ENCODE measurements around the gene AP1G1. TPM values are rescaled to one million over a fixed set of nuclear protein-coding genes. Genes with fewer than 3 reads are reported as not detected.

AP1G1 gene
- total and polyA plus RNA-seq, 2 of the 8 experiments (the other 6 are each of a cell fraction or from before 2014, with no cell fraction given): 43.9 to 68.4 TPM

- Histone ChIP-seq H3K27ac (ENCODE audit: low read depth, low read length) (no peak overlapping the region), H3K4me1 (replicated peaks in 1 of 4; ENCODE audit: control insufficient read depth in 3 of 4, insufficient read depth in 4 of 4, low read length in 3 of 4) (peaks cover 0 to 5% (median 0%) of the 10 kb centered on the region in 4 experiments; a peak in 2 of 7 replicates), H3K4me3 (ENCODE audit: extremely low read depth in 1 of 4, insufficient read depth in 2 of 4, low read depth in 3 of 4, low read length in 4 of 4) (no peak overlapping the region), H2BK120ac (replicated peaks; ENCODE audit: low read depth, low read length) (no peak overlapping the region), H3K18ac (ENCODE audit: extremely low read depth, low read length) (no peak overlapping the region), H4K91ac (replicated peaks; ENCODE audit: insufficient read length, low read length) (no peak overlapping the region), H3K4me2 (ENCODE audit: insufficient read depth in 1 of 2, low read depth in 2 of 2, low read length in 2 of 2) (no peak overlapping the region), H4K5ac (ENCODE audit: insufficient read length, low read depth, low read length) (no peak overlapping the region), H2BK12ac (ENCODE audit: low read depth, low read length) (no peak overlapping the region), H3K79me1 (ENCODE audit: low read depth, low read length) (peaks cover 11% of the 10 kb centered on the region; the same call in 1 of the 2 replicates), H2BK20ac (ENCODE audit: low read length) (no peak overlapping the region), H2BK15ac (ENCODE audit: low read length) (no peak overlapping the region), H2AK5ac (ENCODE audit: low read depth, low read length) (no peak overlapping the region), H3K79me2 (ENCODE audit: control insufficient read depth in 1 of 2, insufficient read depth in 2 of 2, low read length in 2 of 2) (peaks cover 11 to 21% of the 10 kb centered on the region in 2 experiments), H3K14ac (ENCODE audit: insufficient read length) (no peak overlapping the region), H4K20me1 (replicated peaks in 1 of 2; ENCODE audit: control insufficient read depth in 1 of 2, insufficient read depth in 2 of 2, low read length in 2 of 2) (peaks cover 0 to 9% of the 10 kb centered on the region in 2 experiments), H3K9ac (replicated peaks in 1 of 4; ENCODE audit: extremely low read depth in 1 of 4, low read depth in 3 of 4, low read length in 3 of 4) (no peak overlapping the region), H2AFZ (ENCODE audit: low read length) (no peak overlapping the region), H3K56ac (replicated peaks; ENCODE audit: insufficient read length, low read depth, low read length) (no peak overlapping the region), H2BK5ac (ENCODE audit: low read depth, low read length) (no peak overlapping the region), H3K9me3 (ENCODE audit: insufficient read depth in 2 of 2, low read depth in 1 of 2, low read length in 1 of 2) (no peaks in the 10 kb centered on the region), H3K36me3 (ENCODE audit: control insufficient read depth in 2 of 4, insufficient read depth in 4 of 4, low read length in 3 of 4) (peaks cover 11 to 24% (median 21%) of the 10 kb centered on the region in 4 experiments; a peak in 7 of 8 replicates), H3K23me2 (ENCODE audit: low read depth, low read length) (peaks cover 6% of the 10 kb centered on the region), H3K4ac (replicated peaks; ENCODE audit: insufficient read length, low read depth, low read length) (no peak overlapping the region), H3K27me3 (replicated peaks in 1 of 4; ENCODE audit: control insufficient read depth in 3 of 4, extremely low read depth in 1 of 4, insufficient read depth in 3 of 4, low read length in 3 of 4) (no peaks in the 10 kb centered on the region), H4K8ac (ENCODE audit: extremely low read depth, insufficient read depth, low read length) (no peak overlapping the region), H3K23ac (ENCODE audit: insufficient read length) (no peak overlapping the region)
- ChIA-PET POLR2A (ENCODE audit: partially characterized antibody) (interaction anchor here (1.2 to 3.0 kb wide), 3 partner anchors 10 to 35 kb away, joined by 3 to 15 read pairs (median 3); no protein-coding TSS in a partner anchor), CTCF (ENCODE audit: partially characterized antibody) (interaction anchor here (0.7 to 1.6 kb wide), 2 partner anchors 21 to 34 kb away, joined by 3 read pairs; no protein-coding TSS in a partner anchor)
- WGBS, 2 experiments (ENCODE audit: extremely low coverage in 1 of 2, insufficient coverage in 1 of 2, insufficient read length in 1 of 2, insufficient replicate concordance in 2 of 2, low coverage in 1 of 2, low lambda C conversion rate in 2 of 2, missing lambda C conversion rate in 1 of 2): 96% methylated on average over 6 of the region's 6 CpGs; no CpG with 5 or more reads in 1 of the 2 experiments
- no peak for FAIRE-seq
- DNase-seq (ENCODE audit: low read depth in 1 of 2, low spot score in 2 of 2): no peak
- TF ChIP-seq TAF7 (optimal IDR thresholded peaks at IDR 0.05; ENCODE audit: borderline replicate concordance, low read depth, low read length): no peak
- TF ChIP-seq EZH2 (IDR thresholded peaks at IDR 0.05; ENCODE audit: low read depth, low read length, severe bottlenecking): no peak
- TF ChIP-seq SIN3A (conservative IDR thresholded peaks at IDR 0.05 in 1 of 2, IDR thresholded peaks at IDR 0.05 in 1 of 2; ENCODE audit: low read depth in 1 of 2, low read length in 2 of 2): no peak
- TF ChIP-seq GTF2F1 (IDR thresholded peaks at IDR 0.05; ENCODE audit: borderline replicate concordance, low read depth, low read length): no peak
- no peak for TF ChIP-seq TEAD4 (IDR thresholded peaks at IDR 0.05; ENCODE audit: low read depth, low read length)
- no peak for TF ChIP-seq KDM1A (IDR thresholded peaks at IDR 0.05; ENCODE audit: borderline replicate concordance, low read length)
- no peak for TF ChIP-seq FOSL1 (IDR thresholded peaks at IDR 0.05; ENCODE audit: insufficient read depth, low read depth, low read length)
- no peak for TF ChIP-seq MAX (IDR thresholded peaks at IDR 0.05)
Observed at GRCh38 chr16:71848622-71849021, 40.0 kb upstream of the AP1G1 start.
